ENCODE measurements around the gene LRP2.

- TF ChIP-seq, protein P1, sequence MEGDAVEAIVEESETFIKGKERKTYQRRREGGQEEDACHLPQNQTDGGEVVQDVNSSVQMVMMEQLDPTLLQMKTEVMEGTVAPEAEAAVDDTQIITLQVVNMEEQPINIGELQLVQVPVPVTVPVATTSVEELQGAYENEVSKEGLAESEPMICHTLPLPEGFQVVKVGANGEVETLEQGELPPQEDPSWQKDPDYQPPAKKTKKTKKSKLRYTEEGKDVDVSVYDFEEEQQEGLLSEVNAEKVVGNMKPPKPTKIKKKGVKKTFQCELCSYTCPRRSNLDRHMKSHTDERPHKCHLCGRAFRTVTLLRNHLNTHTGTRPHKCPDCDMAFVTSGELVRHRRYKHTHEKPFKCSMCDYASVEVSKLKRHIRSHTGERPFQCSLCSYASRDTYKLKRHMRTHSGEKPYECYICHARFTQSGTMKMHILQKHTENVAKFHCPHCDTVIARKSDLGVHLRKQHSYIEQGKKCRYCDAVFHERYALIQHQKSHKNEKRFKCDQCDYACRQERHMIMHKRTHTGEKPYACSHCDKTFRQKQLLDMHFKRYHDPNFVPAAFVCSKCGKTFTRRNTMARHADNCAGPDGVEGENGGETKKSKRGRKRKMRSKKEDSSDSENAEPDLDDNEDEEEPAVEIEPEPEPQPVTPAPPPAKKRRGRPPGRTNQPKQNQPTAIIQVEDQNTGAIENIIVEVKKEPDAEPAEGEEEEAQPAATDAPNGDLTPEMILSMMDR (conservative IDR thresholded peaks at IDR 0.05 in 1 of 2, IDR thresholded peaks at IDR 0.05 in 1 of 2; ENCODE audit: low read depth in 1 of 2, low read length in 2 of 2), result no peak
- TF ChIP-seq EZH2 (IDR thresholded peaks at IDR 0.05; ENCODE audit: low read length, missing control alignments), result no peak
Observed at GRCh38 chr2:169200756-169201155, 161.6 kb downstream of the LRP2 start.
